Astrocyte (in vitro differentiated cells and primary cell): ENCODE measurements around the gene ANKRD18B.
"Not testable (repeated sequence)": the region's sequence is repeated elsewhere in the genome, so short reads cannot be mapped to it uniquely, and the experiment has no call there.

Source experiments
- EZH2 ChIP-seq: IDR thresholded peaks from 2 replicates; pipeline ENCODE4 v1.6.1; 2012; ENCODE audit warnings: mild to moderate bottlenecking, low read length, inconsistent platforms; ENCODE audit not compliant: insufficient read depth
- TF ChIP-seq, protein P1 (sequence below): IDR thresholded peaks from 2 replicates; pipeline ENCODE4 v1.5.1; 2011; ENCODE audit warnings: low read depth, mild to moderate bottlenecking, inconsistent platforms, low read length, moderate library complexity; ENCODE audit not compliant: insufficient read depth

DNA sequence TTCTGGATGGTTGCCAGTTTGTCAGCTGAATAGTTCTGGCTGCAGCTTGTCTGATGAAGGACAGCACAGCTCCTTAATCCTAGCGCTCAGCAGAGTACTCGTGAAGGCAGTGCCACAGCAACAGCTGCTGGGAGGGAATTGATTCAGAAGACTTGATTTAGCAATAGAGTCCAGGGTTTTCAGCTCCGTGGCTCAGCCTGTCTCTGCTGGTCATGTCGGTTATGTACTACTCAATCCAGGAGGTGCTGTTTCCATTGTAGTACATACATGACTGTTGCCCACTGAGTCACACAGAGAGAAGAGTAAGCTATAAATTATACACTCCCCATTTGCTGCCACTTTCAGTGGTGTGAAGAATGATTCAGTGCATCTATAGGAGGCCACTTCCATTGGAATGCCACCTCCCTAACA lies 28.3 kb downstream of the ANKRD18B start:
- TF ChIP-seq, protein P1, sequence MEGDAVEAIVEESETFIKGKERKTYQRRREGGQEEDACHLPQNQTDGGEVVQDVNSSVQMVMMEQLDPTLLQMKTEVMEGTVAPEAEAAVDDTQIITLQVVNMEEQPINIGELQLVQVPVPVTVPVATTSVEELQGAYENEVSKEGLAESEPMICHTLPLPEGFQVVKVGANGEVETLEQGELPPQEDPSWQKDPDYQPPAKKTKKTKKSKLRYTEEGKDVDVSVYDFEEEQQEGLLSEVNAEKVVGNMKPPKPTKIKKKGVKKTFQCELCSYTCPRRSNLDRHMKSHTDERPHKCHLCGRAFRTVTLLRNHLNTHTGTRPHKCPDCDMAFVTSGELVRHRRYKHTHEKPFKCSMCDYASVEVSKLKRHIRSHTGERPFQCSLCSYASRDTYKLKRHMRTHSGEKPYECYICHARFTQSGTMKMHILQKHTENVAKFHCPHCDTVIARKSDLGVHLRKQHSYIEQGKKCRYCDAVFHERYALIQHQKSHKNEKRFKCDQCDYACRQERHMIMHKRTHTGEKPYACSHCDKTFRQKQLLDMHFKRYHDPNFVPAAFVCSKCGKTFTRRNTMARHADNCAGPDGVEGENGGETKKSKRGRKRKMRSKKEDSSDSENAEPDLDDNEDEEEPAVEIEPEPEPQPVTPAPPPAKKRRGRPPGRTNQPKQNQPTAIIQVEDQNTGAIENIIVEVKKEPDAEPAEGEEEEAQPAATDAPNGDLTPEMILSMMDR: not testable (repeated sequence)
- TF ChIP-seq EZH2: not testable (repeated sequence)
